GM10266 (cell line): Measurements from ENCODE around the gene CLPTM1L.

Experiments used
- DNase-seq: peaks from one replicate; pipeline ENCODE4 v3.0.0; 2012; ENCODE audit errors: extremely low spot score
- CTCF ChIP-seq: IDR thresholded peaks from 2 replicates; pipeline ENCODE4 v1.5.1; 2012; ENCODE audit warnings: mild to moderate bottlenecking, low read depth; ENCODE audit not compliant: control insufficient read depth, insufficient read depth; ENCODE audit errors: missing control alignments

The CLPTM1L gene

GRCh38 chr5:1380910-1381309, 36.0 kb upstream of the CLPTM1L start:
- no peak for DNase-seq
- TF ChIP-seq CTCF, result no peak

GRCh38 chr5:1380011-1380817, 35.3 kb upstream of the CLPTM1L start:
- peak; percentile 68 for TF ChIP-seq CTCF
- peak; percentile 58 for DNase-seq

GRCh38 chr5:1378866-1379659, 34.2 kb upstream of the CLPTM1L start:
- TF ChIP-seq CTCF, result no peak
- DNase-seq, result no peak

- no peak for DNase-seq
- no peak for TF ChIP-seq CTCF
Observed at GRCh38 chr5:1378096-1378495, 33.2 kb upstream of the CLPTM1L start.

GRCh38 chr5:1376981-1377380, 32.1 kb upstream of the CLPTM1L start:
- DNase-seq, result no peak
- no peak for TF ChIP-seq CTCF

GRCh38 chr5:1375871-1376810, 31.2 kb upstream of the CLPTM1L start:
- TF ChIP-seq CTCF, result no peak
- no peak for DNase-seq
